ENCODE results near the gene CTIF.

Gene CTIF

GRCh38 chr18:48636436-48636835 lies 97.6 kb downstream of the CTIF start:
- H3K36me3 ChIP-seq (replicated peaks; ENCODE audit: insufficient read depth, low read length) = no peaks in the 10 kb centered on the region
- DNase-seq = no peak

GRCh38 chr18:48637081-48637990 lies 98.5 kb downstream of the CTIF start:
- Histone ChIP-seq H3K4me2 (ENCODE audit: low read depth, low read length) (no peak overlapping the region), H3K9me3 (replicated peaks; ENCODE audit: insufficient read depth, low read length) (no peaks in the 10 kb centered on the region), H3K4me3 (ENCODE audit: low read length) (no peak overlapping the region), H2AFZ (ENCODE audit: low read length) (no peak overlapping the region), H4K20me1 (ENCODE audit: insufficient read depth, low read length) (no peaks in the 10 kb centered on the region), H3K79me2 (ENCODE audit: low read length) (no peaks in the 10 kb centered on the region), H3K4me1 (ENCODE audit: low read length) (no peaks in the 10 kb centered on the region), H3K9ac (ENCODE audit: low read length) (no peak overlapping the region), H3K27me3 (replicated peaks; ENCODE audit: insufficient read depth, low read length) (no peaks in the 10 kb centered on the region), H3K27ac (ENCODE audit: low read length) (no peak overlapping the region), H3F3A (ENCODE audit: insufficient read depth, low read length) (no peaks in the 10 kb centered on the region), H3K36me3 (replicated peaks; ENCODE audit: insufficient read depth, low read length) (no peaks in the 10 kb centered on the region), H3K9me2 (replicated peaks; ENCODE audit: insufficient read depth, low read length) (no peaks in the 10 kb centered on the region)
- DNase-seq = no peak
- TF ChIP-seq EZH2phosphoT487 (IDR thresholded peaks at IDR 0.05; ENCODE audit: low read length) = no peak
- TF ChIP-seq, protein P1, sequence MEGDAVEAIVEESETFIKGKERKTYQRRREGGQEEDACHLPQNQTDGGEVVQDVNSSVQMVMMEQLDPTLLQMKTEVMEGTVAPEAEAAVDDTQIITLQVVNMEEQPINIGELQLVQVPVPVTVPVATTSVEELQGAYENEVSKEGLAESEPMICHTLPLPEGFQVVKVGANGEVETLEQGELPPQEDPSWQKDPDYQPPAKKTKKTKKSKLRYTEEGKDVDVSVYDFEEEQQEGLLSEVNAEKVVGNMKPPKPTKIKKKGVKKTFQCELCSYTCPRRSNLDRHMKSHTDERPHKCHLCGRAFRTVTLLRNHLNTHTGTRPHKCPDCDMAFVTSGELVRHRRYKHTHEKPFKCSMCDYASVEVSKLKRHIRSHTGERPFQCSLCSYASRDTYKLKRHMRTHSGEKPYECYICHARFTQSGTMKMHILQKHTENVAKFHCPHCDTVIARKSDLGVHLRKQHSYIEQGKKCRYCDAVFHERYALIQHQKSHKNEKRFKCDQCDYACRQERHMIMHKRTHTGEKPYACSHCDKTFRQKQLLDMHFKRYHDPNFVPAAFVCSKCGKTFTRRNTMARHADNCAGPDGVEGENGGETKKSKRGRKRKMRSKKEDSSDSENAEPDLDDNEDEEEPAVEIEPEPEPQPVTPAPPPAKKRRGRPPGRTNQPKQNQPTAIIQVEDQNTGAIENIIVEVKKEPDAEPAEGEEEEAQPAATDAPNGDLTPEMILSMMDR (IDR thresholded peaks at IDR 0.05; ENCODE audit: low read length) = no peak

More at GRCh38 chr18:48636436-48636835, 97.6 kb downstream of the CTIF start:
- Histone ChIP-seq H4K20me1 (ENCODE audit: insufficient read depth, low read length) (no peaks in the 10 kb centered on the region), H3K27ac (ENCODE audit: low read length) (no peak overlapping the region), H3K79me2 (ENCODE audit: low read length) (no peaks in the 10 kb centered on the region), H3K9me3 (replicated peaks; ENCODE audit: insufficient read depth, low read length) (no peaks in the 10 kb centered on the region), H3K4me3 (ENCODE audit: low read length) (no peak overlapping the region), H3F3A (ENCODE audit: insufficient read depth, low read length) (no peaks in the 10 kb centered on the region), H3K27me3 (replicated peaks; ENCODE audit: insufficient read depth, low read length) (no peaks in the 10 kb centered on the region), H3K4me2 (ENCODE audit: low read depth, low read length) (no peak overlapping the region), H3K9ac (ENCODE audit: low read length) (no peak overlapping the region), H3K4me1 (ENCODE audit: low read length) (no peaks in the 10 kb centered on the region), H3K9me2 (replicated peaks; ENCODE audit: insufficient read depth, low read length) (no peaks in the 10 kb centered on the region), H2AFZ (ENCODE audit: low read length) (no peak overlapping the region)
- no peak for TF ChIP-seq EZH2 (optimal IDR thresholded peaks at IDR 0.05; ENCODE audit: low read depth, low read length)
- TF ChIP-seq, protein P1 (IDR thresholded peaks at IDR 0.05; ENCODE audit: low read length) = no peak
- no peak for TF ChIP-seq EZH2phosphoT487 (IDR thresholded peaks at IDR 0.05; ENCODE audit: low read length)

DNA sequence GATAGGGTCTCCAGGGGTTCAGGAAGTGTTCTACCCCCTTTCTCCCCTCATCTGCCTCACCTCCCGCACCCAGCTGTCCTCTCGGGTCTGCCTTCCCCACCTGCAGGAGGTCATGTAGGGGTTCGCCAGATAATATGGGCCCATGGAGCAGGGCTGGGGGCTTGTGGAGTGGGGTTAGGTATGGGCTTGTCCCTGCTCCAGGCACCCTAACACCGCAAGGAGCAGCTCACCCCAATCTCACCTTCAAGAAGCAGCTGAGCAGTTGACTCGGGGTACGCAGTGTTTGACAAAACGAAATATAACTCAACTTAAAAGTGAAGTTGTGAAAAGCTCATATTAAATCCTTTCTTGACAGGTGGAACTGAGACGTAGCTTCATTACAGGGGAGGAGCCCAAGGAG lies 99.6 kb downstream of the CTIF start:
- H3K27ac ChIP-seq (ENCODE audit: low read length) = no peak overlapping the region
- no peak overlapping the region for H2AFZ ChIP-seq (ENCODE audit: low read length)
- H3K9ac ChIP-seq (ENCODE audit: low read length) = no peak overlapping the region
- TF ChIP-seq, protein P1 (IDR thresholded peaks at IDR 0.05; ENCODE audit: low read length) = no peak
- no peak for TF ChIP-seq EZH2phosphoT487 (IDR thresholded peaks at IDR 0.05; ENCODE audit: low read length)
- TF ChIP-seq EZH2 (optimal IDR thresholded peaks at IDR 0.05; ENCODE audit: low read depth, low read length) = no peak
- no peaks in the 10 kb centered on the region for H3K9me3 ChIP-seq (replicated peaks; ENCODE audit: insufficient read depth, low read length)
- no peaks in the 10 kb centered on the region for H3K36me3 ChIP-seq (replicated peaks; ENCODE audit: insufficient read depth, low read length)
- H4K20me1 ChIP-seq (ENCODE audit: insufficient read depth, low read length) = no peaks in the 10 kb centered on the region
- DNase-seq = no peak
- H3K9me2 ChIP-seq (replicated peaks; ENCODE audit: insufficient read depth, low read length) = no peaks in the 10 kb centered on the region
- H3K4me1 ChIP-seq (ENCODE audit: low read length) = no peaks in the 10 kb centered on the region
- no peak overlapping the region for H3K4me2 ChIP-seq (ENCODE audit: low read depth, low read length)
- no peaks in the 10 kb centered on the region for H3K79me2 ChIP-seq (ENCODE audit: low read length)
- H3F3A ChIP-seq (ENCODE audit: insufficient read depth, low read length) = no peaks in the 10 kb centered on the region
- H3K27me3 ChIP-seq (replicated peaks; ENCODE audit: insufficient read depth, low read length) = no peaks in the 10 kb centered on the region
- H3K4me3 ChIP-seq (ENCODE audit: low read length) = no peak overlapping the region

All from MM.1S (cell line).